Occipital lobe (tissue), 2 donors: ENCODE results near the gene RXRB. TPM values are rescaled to one million over a fixed set of nuclear protein-coding genes. Genes with fewer than 3 reads are reported as not detected.

ENCODE experiments used
- DNase-seq: peaks from one replicate; lab custom pipeline; 2025; lab: John Stamatoyannopoulos, UW
- total RNA-seq: library from RNA; depleted of rRNA; stranded (reverse); fragments of >200 nt; gene quantifications from one replicate; pipeline ENCODE4 v1.2.3, GENCODE V29; 2014

RXRB gene
- total RNA-seq, 1 donor from 2014 or later, result 22.6 TPM

- DNase-seq, result no peak
Observed at GRCh38 chr6:33211666-33212422, 11.4 kb upstream of the RXRB start.

GRCh38 chr6:33211136-33211535, 10.7 kb upstream of the RXRB start:
- DNase-seq, result no peak

- DNase-seq, result no peak
Observed at GRCh38 chr6:33209856-33210255, 9.4 kb upstream of the RXRB start.

- DNase-seq, result peak; percentile 79
Observed at GRCh38 chr6:33208091-33208967, 7.9 kb upstream of the RXRB start, which contains the start of gene RING1. Gene RING1, plus strand, starts transcription at chr6:33208500. Its CDS starts 323 bp downstream, at chr6:33208823.

- no peak for DNase-seq
Observed at GRCh38 chr6:33207552-33208090, 7.2 kb upstream of the RXRB start.

GRCh38 chr6:33206864-33207551, 6.5 kb upstream of the RXRB start:
- peak; percentile 26 for DNase-seq

- no peak for DNase-seq
Observed at GRCh38 chr6:33206027-33206863, 5.8 kb upstream of the RXRB start.

- DNase-seq, result no peak
Observed at GRCh38 chr6:33205191-33206026, 4.9 kb upstream of the RXRB start.

GRCh38 chr6:33204415-33205190, 4.1 kb upstream of the RXRB start, which contains the start of gene HSD17B8:
Gene HSD17B8, plus strand, starts transcription at chr6:33204655. Its CDS starts 14 bp downstream, at chr6:33204669.
- DNase-seq, result peak; percentile 87

- no peak for DNase-seq
Observed at GRCh38 chr6:33204165-33204414, 3.6 kb upstream of the RXRB start.

GRCh38 chr6:33203443-33204164, 3.1 kb upstream of the RXRB start:
- DNase-seq, result no peak

GRCh38 chr6:33202799-33203198, 2.3 kb upstream of the RXRB start:
- DNase-seq, result no peak

GRCh38 chr6:33201935-33202334, 1.5 kb upstream of the RXRB start:
- no peak for DNase-seq

GRCh38 chr6:33201147-33201545, 681 bp upstream of the RXRB start:
- no peak for DNase-seq

- DNase-seq, result no peak
Observed at GRCh38 chr6:33199687-33200218, 712 bp downstream of the RXRB start.

GRCh38 chr6:33198853-33199436, 1.5 kb downstream of the RXRB start:
- no peak for DNase-seq

- no peak for DNase-seq
Observed at GRCh38 chr6:33198159-33198852, 2.2 kb downstream of the RXRB start.
